ENCODE measurements around the gene RALA. TPM values are rescaled to one million over a fixed set of nuclear protein-coding genes. Genes with fewer than 3 reads are reported as not detected.
A peak's percentile ranks its signal among the peaks of the same experiment; 100 is the strongest.

Gene RALA
- total RNA-seq, 1 experiment from 2014 or later, result 27.3 TPM

- no peaks in the 10 kb centered on the region for H3K36me3 ChIP-seq (ENCODE audit: control insufficient read depth in 1 of 2, insufficient read depth in 2 of 2, low read length in 2 of 2)
- peak overlapping the region; percentile 37 for H3K9ac ChIP-seq (ENCODE audit: low read length)
- intact Hi-C loops (cut with micrococcal nuclease), result no loop called here
- ChIA-PET CTCF (no interaction called here), POLR2A (no interaction called here), RAD21 (ENCODE audit: low non-redundant PET in 1 of 2, low total read pairs in 2 of 2, uncharacterized antibody in 2 of 2, unreplicated experiment in 2 of 2) (no interaction called here)
- no peaks in the 10 kb centered on the region for H3K9me2 ChIP-seq (ENCODE audit: insufficient read depth)
- peaks cover 14 to 32% of the 10 kb centered on the region in 2 experiments for H3K4me1 ChIP-seq (ENCODE audit: control insufficient read depth in 1 of 2, insufficient read depth in 2 of 2, low read length in 2 of 2)
- H3K79me2 ChIP-seq (ENCODE audit: insufficient read depth, low read length), result no peaks in the 10 kb centered on the region
- H3K4me3 ChIP-seq (replicated peaks in 1 of 2; ENCODE audit: low read depth in 1 of 2, low read length in 2 of 2), result no peak overlapping the region
- no peaks in the 10 kb centered on the region for H3K9me3 ChIP-seq (ENCODE audit: control insufficient read depth in 1 of 2, insufficient read depth in 1 of 2, low read depth in 1 of 2, low read length in 2 of 2)
- DNase-seq (ENCODE audit: low read depth, low spot score) (no peak), ATAC-seq (peak; percentile 79)
- H4K20me1 ChIP-seq (ENCODE audit: insufficient read depth), result no peaks in the 10 kb centered on the region
- BruUV-seq (replicated peaks), result no TSS peak
- no peak for TF ChIP-seq RAD21 (IDR thresholded peaks at IDR 0.05; ENCODE audit: low read depth)
- no peak for TF ChIP-seq POLR2AphosphoS5 (IDR thresholded peaks at IDR 0.05; ENCODE audit: low read depth, low read length)
- no peak for TF ChIP-seq POLR2A (IDR thresholded peaks at IDR 0.05; ENCODE audit: borderline replicate concordance, extremely low read depth, insufficient read depth, insufficient read length)
- no peak for TF ChIP-seq EGR1 (IDR thresholded peaks at IDR 0.05; ENCODE audit: low read depth)
- no peak for TF ChIP-seq SP1 (IDR thresholded peaks at IDR 0.05; ENCODE audit: low read depth)
- TF ChIP-seq FOSL1 (IDR thresholded peaks at IDR 0.05; ENCODE audit: low read depth), result no peak
- TF ChIP-seq ELF1 (IDR thresholded peaks at IDR 0.05; ENCODE audit: borderline replicate concordance, low read depth), result no peak
- TF ChIP-seq TCF7L2 (IDR thresholded peaks at IDR 0.05; ENCODE audit: borderline replicate concordance, extremely low read depth, insufficient read depth, insufficient read length), result no peak
- no peak for TF ChIP-seq CEBPB (IDR thresholded peaks at IDR 0.05; ENCODE audit: low read depth)
- TF ChIP-seq SRF (IDR thresholded peaks at IDR 0.05; ENCODE audit: low read depth), result no peak
- no peak; the same call in 1 of the 2 replicates for TF ChIP-seq MAX (IDR thresholded peaks at IDR 0.05)
- TF ChIP-seq YY1 (IDR thresholded peaks at IDR 0.05; ENCODE audit: extremely low read depth, insufficient replicate concordance, low read depth, low read length), result no peak
- no peak overlapping the region; the same call in 1 of the 2 replicates for H3K27ac ChIP-seq (ENCODE audit: low read depth, low read length)
- H3K4me2 ChIP-seq (ENCODE audit: low read length), result peak overlapping the region; percentile 58
- no peak overlapping the region for H2AFZ ChIP-seq (ENCODE audit: low read depth, low read length, poor library complexity, severe bottlenecking)
- H3K27me3 ChIP-seq (ENCODE audit: insufficient read depth, low read length), result no peaks in the 10 kb centered on the region
Measured at GRCh38 chr7:39688611-39689480, 65.5 kb downstream of the RALA start.
